Anterior cingulate cortex (tissue), 58 donors: ENCODE data around the gene NMRK2.
"Not testable (repeated sequence)": the region's sequence is repeated elsewhere in the genome, so short reads cannot be mapped to it uniquely, and the experiment has no call there.

Experiments used
- DNase-seq, 58 donors: peaks; one replicate each; lab custom pipeline; 2025; lab: John Stamatoyannopoulos, UW

The NMRK2 gene

GRCh38 chr19:3963458-3964255 is 30.8 kb downstream of the NMRK2 start:
- no peak for DNase-seq

DNA sequence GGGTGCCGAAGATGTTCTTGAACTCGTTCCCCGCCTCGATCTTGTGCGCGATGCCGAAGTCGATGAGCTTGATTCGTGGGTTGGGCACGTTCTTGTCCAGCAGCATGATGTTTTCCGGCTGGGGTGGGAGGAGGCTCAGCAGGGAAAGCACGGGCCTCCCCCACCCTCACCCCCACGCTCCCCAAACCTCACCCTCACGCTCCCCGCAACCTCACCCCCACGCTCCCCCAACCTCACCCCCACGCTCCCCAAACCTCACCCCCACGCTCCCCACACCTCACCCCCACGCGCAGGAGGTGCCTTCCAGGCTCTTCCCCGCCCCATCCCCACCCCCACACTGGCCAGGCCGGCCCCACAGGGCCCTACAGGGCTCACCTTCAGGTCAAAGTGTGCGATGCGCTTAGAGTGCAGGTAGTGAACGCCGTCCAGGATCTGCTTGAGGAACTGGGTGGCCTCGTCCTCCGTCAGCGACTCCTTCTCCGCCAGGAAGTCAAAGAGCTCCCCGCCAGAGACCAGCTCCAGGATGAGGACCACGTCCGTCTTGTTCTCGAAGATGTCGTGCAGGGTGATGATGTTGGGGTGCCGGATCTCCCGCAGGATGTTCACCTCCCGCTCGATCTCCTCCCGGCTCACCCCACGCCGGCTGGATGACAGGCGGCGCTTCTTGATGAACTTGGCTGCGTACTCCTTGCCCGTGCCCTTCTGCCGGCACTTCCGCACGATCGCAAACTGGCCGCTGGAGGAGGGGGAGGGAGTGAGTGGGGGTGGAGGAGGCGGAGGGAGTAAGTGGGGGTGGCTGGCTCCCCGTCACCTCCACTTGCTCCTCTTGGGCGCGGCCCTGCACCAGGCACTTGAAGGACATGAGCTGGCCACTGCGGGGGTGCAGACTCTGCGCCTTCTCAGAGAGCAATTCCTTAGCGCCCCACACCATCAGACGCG is 31.7 kb downstream of the NMRK2 start:
- no peak for DNase-seq

DNA sequence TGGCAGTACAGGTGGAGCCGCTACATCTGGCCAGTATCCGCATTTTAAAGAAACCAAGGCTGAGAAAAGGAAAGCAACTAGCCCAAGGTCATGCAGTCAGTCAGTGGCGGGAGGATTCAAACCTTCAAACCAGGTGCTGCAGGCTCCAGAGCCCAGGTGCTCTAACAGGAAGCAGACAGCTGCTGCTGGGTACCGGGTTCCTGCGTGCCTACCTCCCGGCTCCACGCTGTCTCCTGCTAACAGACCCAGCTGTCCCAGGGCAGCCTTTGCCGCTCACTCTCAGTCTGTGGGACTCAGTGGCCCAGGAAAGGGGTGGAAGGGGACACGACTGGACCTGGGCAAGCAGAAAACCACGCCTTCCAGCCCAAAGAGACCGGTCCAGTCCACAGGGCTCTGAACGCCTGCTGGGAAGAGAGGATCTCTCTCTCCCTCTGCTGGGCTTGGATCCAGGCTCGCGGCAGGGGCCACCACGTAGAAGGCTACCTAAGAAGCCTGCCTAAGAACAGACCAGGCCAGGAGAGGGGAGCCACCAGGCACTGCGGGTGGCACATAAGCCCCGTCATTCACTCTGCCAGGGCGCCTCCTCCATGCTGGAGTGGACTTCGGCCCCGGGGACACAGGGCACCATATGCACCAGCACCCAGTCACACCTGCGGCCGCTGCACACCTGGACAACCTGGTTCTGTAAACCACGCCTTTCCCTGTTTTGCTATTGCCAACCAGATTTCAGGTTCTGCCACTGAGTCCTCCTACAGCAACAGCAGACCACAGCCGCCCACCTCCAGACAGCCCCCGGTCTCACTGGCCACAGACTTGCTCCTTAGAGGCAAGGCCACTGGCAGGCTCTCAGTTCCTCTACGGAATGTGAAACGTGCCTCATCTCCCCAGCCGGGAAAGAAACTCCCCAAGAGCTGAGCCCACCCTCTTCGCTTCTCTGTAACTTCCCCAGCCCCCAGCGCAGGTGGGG is 33.5 kb downstream of the NMRK2 start:
- DNase-seq, result no peak

DNA sequence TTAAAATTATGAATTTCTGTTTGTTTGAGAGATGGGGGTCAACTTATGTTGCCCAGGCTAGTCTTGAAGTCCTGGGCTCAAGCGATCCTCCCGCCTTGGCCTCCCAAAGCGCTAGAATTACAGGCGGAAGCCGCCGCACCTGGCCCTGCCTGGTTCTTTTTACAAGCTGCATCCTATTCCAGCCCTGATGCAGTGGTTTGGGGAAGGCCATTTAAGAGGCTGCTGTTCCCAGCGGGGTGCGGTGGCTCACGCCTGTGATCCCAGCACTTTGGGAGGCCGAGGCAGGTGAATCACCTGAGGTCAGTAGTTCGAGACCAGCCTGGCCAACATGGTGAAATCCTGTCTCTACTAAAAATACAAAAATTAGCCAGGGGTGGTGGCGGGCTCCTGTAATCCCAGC is 35.1 kb downstream of the NMRK2 start:
- not testable (repeated sequence) for DNase-seq

DNA sequence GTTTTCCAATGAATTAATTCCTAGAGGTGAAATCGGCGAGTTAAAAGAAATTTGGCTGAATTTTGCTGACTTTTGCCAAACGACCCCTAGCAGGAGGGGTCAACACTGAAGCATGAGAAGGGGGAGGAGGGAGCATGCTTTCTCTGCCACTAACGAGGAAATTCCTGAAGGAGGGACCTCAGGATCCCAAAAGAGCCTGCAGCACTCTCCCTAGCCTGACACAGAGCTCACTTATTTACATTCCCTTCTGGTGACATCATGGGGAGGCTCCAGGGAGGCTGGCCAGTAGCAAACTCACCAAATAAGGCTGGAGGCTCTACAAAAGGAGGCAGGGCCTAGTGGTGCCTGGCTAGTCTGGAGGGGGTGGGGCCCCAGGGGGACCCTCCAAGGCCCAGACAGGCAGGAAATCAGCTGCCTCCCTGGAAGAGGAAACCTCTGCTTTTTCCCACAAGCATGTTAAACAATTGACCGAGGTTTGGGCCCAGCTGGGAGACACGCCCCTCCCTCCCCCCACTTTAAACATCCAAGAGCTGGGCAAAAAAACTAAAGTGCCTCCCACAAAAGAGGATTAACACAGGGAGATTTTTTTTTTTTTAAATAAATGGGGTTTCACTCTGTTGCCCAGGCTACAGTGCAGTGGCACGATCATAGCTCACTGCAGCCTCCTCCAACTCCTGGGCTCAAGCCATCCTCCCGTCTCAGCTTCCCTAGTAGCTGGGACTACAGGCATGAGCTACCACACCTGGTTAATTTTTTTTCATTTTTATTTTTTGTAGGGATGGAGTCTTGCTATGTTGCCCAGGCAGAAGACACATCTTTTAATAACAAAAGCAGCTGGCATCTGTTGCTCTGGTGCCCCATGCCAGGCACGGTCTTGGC is 35.9 kb downstream of the NMRK2 start:
- DNase-seq, result peak in 11 of 58 donors; percentile 4 to 64 (median 27)

- peak in 3 of 58 donors; percentile 15 to 42 (median 15) for DNase-seq
Observed at GRCh38 chr19:3969435-3970312, 36.8 kb downstream of the NMRK2 start.

DNA sequence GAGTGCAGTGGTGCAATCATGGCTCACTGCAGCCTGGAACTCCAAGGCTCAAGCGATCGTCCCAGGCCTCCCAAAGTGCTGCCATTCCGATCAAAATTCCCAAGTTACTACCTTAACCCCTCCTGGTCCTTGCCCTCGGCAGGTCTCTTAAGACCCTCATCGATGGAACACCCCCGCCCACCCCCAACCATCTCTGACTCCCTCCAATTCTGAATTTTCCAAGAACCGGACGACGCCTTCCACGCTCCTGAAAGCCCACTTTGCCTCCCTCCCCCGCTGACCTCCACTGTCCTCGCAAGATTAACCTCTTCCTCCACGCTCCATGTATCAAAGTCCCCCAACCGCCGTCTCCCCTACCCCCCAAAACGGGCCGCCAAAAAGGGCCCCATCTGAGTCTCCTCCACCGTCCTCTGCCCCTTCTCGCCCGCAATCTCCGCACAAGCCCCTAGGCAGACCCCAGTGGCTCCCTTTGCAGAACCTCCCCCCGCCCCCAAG is 37.5 kb downstream of the NMRK2 start:
- DNase-seq, result no peak

- peak; percentile 68 to 99 (median 97) for DNase-seq
Observed at GRCh38 chr19:3970808-3971598, 38.1 kb downstream of the NMRK2 start, which contains the start of gene DAPK3. Gene DAPK3, minus strand, starts transcription at chr19:3971099. Its CDS starts 1,364 bp downstream, at chr19:3969735.

DNA sequence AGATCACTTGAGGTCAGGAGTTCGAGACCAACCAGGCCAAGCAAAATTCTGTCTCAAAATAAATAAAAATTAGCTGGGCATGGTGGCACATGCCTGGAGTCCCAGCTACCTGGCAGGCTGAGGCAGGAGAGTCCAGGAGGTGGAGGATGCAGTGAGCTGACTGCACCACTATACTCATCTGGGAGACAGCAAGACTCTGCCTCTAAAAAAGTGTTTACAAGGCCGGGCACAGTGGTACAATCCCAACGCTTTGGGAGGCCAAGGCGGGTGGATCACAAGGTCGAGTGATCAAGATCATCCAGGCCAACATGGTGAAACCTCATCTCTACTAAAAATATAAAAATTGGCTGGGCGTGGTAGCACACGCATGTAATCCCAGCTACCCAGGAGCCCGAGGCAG is 42.3 kb downstream of the NMRK2 start:
- DNase-seq, result no peak

DNA sequence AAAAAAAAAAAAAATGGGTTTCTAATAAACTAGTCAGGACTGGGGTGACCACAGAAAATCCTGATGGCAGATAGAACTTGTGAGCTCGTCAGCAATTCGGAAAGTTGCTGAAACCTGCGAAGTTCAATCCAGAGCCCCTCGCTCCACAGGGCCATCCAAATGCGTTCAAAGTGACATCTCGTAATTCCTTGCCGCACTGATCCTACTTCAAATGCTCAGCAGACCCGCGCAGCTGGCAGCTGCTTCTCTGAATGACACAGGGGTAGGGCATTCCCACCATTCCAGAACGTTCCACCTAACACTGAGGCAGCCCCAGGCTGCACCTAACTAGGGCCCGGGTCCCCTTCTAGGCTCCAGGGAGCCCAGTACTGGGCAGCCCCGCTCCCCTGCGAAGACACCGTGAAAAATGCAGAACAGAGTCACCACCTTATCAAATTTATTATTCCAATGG is 42.8 kb downstream of the NMRK2 start:
- DNase-seq, result no peak

GRCh38 chr19:3976495-3977241 is 43.8 kb downstream of the NMRK2 start:
- DNase-seq, result no peak

GRCh38 chr19:3977242-3978143 is 44.6 kb downstream of the NMRK2 start:
- DNase-seq, result no peak

DNA sequence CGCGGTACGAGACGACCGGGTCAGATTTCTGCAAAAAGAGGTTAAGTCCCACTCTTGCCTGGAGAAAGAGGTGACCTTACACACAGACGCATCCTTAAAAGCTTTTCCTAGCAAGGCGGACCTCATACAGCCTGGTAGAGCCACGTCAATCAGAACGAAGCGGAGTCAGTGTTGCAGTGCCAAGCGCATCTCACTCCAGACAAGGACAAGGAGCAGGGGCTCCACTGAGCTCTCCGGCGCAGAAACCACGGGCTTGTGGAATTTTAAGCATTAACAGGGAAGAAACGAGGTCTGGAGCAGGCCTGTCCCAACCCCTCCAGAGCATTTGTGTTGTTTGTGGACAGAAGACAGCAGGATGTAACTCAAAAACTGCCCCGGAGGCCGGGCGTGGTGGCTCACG is 45.3 kb downstream of the NMRK2 start:
- DNase-seq, result no peak

- DNase-seq, result no peak
Observed at GRCh38 chr19:3979289-3979673, 46.4 kb downstream of the NMRK2 start.

GRCh38 chr19:3979674-3980352 is 46.9 kb downstream of the NMRK2 start:
- DNase-seq, result no peak
